Fibroblast of lung (primary cell): ENCODE data around the gene SPEF2.

Experiments used
- CTCF ChIP-seq, 2 donors: IDR thresholded peaks in 1 of 2; conservative IDR thresholded peaks in 1 of 2; 1 replicate in 1 of 2; 2 replicates in 1 of 2; pipeline ENCODE4 v1.5.1; 2011 to 2012; ENCODE audit warnings: low read length in 2 of 2, control low read depth in 1 of 2, inconsistent platforms in 1 of 2, low read depth in 1 of 2, mild to moderate bottlenecking in 1 of 2
- EZH2 ChIP-seq: IDR thresholded peaks from 2 replicates; pipeline ENCODE4 v1.5.1; 2012; ENCODE audit warnings: low read length, control low read depth, mild to moderate bottlenecking; ENCODE audit errors: missing control alignments

- TF ChIP-seq CTCF (conservative IDR thresholded peaks at IDR 0.05 in 1 of 2, IDR thresholded peaks at IDR 0.05 in 1 of 2; ENCODE audit: low read depth in 1 of 2, low read length in 2 of 2) (no peak), EZH2 (no peak)
Measured at GRCh38 chr5:35707659-35708058, 90.0 kb downstream of the SPEF2 start.
